Measurements from ENCODE around the gene TLX2.

- TF ChIP-seq EZH2 (IDR thresholded peaks at IDR 0.05; ENCODE audit: borderline replicate concordance, low read depth, low read length, severe bottlenecking) (no peak), CTCF (IDR thresholded peaks at IDR 0.05; ENCODE audit: borderline replicate concordance, extremely low read depth, low read length, poor library complexity, severe bottlenecking) (no peak)
Observed at GRCh38 chr2:74493546-74493945, 20.7 kb upstream of the TLX2 start.
